Measurements from ENCODE around the gene NCS1.
"Not testable (repeated sequence)": the region's sequence is repeated elsewhere in the genome, so short reads cannot be mapped to it uniquely, and the experiment has no call there.

The NCS1 gene

GRCh38 chr9:130265431-130266235, 93.4 kb downstream of the NCS1 start, which contains the start of gene HMCN2:
Gene HMCN2, plus strand, starts transcription at chr9:130265760. Its CDS starts 119 bp downstream, at chr9:130265879.
- no peak for DNase-seq

GRCh38 chr9:130266236-130267098, 94.3 kb downstream of the NCS1 start:
- DNase-seq, result no peak

GRCh38 chr9:130267930-130268329, 95.7 kb downstream of the NCS1 start:
- no peak for DNase-seq

GRCh38 chr9:130268521-130269211, 96.5 kb downstream of the NCS1 start:
- no peak for DNase-seq

- DNase-seq, result no peak
Measured at GRCh38 chr9:130271473-130271872, 99.3 kb downstream of the NCS1 start.

- no peak for DNase-seq
Measured at GRCh38 chr9:130275156-130275555, 103.0 kb downstream of the NCS1 start.

- no peak for DNase-seq
Measured at GRCh38 chr9:130276121-130276520, 103.9 kb downstream of the NCS1 start.

GRCh38 chr9:130276955-130277354, 104.8 kb downstream of the NCS1 start:
- DNase-seq, result no peak

GRCh38 chr9:130277525-130277924, 105.3 kb downstream of the NCS1 start:
- DNase-seq, result not testable (repeated sequence)

GRCh38 chr9:130283539-130284248, 111.5 kb downstream of the NCS1 start:
- DNase-seq, result no peak

- DNase-seq, result no peak
Measured at GRCh38 chr9:130284249-130284625, 112.0 kb downstream of the NCS1 start.

GRCh38 chr9:130284690-130285089, 112.5 kb downstream of the NCS1 start:
- DNase-seq, result no peak

- no peak for DNase-seq
Measured at GRCh38 chr9:130285271-130285670, 113.1 kb downstream of the NCS1 start.

GRCh38 chr9:130286072-130286770, 114.0 kb downstream of the NCS1 start:
- DNase-seq, result no peak
